Measurements from ENCODE around the gene RILPL2. TPM values are rescaled to one million over a fixed set of nuclear protein-coding genes. Genes with fewer than 3 reads are reported as not detected.

The RILPL2 gene
- total and polyA plus RNA-seq, 2 experiments from 2014 or later: 1.4 to 2.0 TPM

GRCh38 chr12:123398550-123399254 lies 37.8 kb downstream of the RILPL2 start:
- DNase-seq (ENCODE audit: low spot score): no peak
- Mint-ChIP-seq H3K4me1 (peaks cover 6% of the 10 kb centered on the region), H3K36me3 (ENCODE audit: low read depth) (peaks cover 61% of the 10 kb centered on the region), H3K27ac (no peak overlapping the region), H3K9me3 (no peaks in the 10 kb centered on the region; the same call in 2 of the 3 replicates), H3K27me3 (ENCODE audit: insufficient read depth, low read depth, poor library complexity) (peaks cover 44% of the 10 kb centered on the region), H3K4me3 (no peak overlapping the region)
- Histone ChIP-seq H3K4me2 (no peak overlapping the region), H3K27ac (ENCODE audit: low read depth) (no peak overlapping the region), H3K4me3 (no peak overlapping the region), H3K36me3 (ENCODE audit: insufficient read depth) (peaks cover 13% of the 10 kb centered on the region), H4K20me1 (replicated peaks; ENCODE audit: insufficient read depth) (peaks cover 51% of the 10 kb centered on the region), H3F3A (replicated peaks; ENCODE audit: low read depth) (no peaks in the 10 kb centered on the region), H2AFZ (no peak overlapping the region), H3K4me1 (ENCODE audit: insufficient read depth) (no peaks in the 10 kb centered on the region), H3K79me2 (replicated peaks; ENCODE audit: insufficient read depth) (no peaks in the 10 kb centered on the region), H3K27me3 (ENCODE audit: insufficient read depth) (peaks cover 12% of the 10 kb centered on the region; the same call in 1 of the 2 replicates), H3K9me2 (ENCODE audit: insufficient read depth) (no peaks in the 10 kb centered on the region)
- no peak for TF ChIP-seq ZNF462 (CRISPR knock-in tag; IDR thresholded peaks at IDR 0.05)
- no peak for TF ChIP-seq ZNF114 (CRISPR knock-in tag; IDR thresholded peaks at IDR 0.05)
- no peak for TF ChIP-seq EZH2phosphoT487 (IDR thresholded peaks at IDR 0.05; ENCODE audit: unreplicated experiment)
- no peak for TF ChIP-seq ETS1 (IDR thresholded peaks at IDR 0.05)
- TF ChIP-seq NANOG (IDR thresholded peaks at IDR 0.05; ENCODE audit: borderline replicate concordance): no peak
- TF ChIP-seq STAT1 (IDR thresholded peaks at IDR 0.05; ENCODE audit: unreplicated experiment): no peak
- no peak for TF ChIP-seq CTCF (conservative IDR thresholded peaks at IDR 0.05; ENCODE audit: low read depth in 2 of 2)
- ATAC-seq: no peak

All from GM23338 (cell line).